Measurements from ENCODE around the gene ADPRM.

DNA sequence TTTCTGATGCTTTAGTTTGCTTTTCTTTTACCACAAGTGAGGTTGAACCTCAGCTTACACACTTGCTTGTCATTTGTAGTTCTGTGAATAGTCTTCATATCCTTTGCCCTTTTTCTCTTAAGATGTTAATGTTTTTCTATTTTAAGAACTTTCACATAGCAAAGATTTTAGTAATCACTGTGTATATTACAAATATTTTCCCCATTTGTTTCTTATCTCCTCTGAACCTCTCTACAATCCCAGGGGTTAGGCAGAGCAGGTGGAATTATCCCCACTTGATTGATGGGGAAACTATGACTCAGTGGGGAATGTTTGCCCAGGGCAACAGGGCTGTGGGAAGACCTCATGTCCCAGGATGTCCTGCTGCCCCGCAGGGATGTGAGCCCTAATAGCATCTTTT lies 28.6 kb upstream of the ADPRM start:
- no peak for TF ChIP-seq POLR2A (IDR thresholded peaks at IDR 0.05)
- no peak for TF ChIP-seq POLR2AphosphoS5 (IDR thresholded peaks at IDR 0.05)
- TF ChIP-seq, protein P1, sequence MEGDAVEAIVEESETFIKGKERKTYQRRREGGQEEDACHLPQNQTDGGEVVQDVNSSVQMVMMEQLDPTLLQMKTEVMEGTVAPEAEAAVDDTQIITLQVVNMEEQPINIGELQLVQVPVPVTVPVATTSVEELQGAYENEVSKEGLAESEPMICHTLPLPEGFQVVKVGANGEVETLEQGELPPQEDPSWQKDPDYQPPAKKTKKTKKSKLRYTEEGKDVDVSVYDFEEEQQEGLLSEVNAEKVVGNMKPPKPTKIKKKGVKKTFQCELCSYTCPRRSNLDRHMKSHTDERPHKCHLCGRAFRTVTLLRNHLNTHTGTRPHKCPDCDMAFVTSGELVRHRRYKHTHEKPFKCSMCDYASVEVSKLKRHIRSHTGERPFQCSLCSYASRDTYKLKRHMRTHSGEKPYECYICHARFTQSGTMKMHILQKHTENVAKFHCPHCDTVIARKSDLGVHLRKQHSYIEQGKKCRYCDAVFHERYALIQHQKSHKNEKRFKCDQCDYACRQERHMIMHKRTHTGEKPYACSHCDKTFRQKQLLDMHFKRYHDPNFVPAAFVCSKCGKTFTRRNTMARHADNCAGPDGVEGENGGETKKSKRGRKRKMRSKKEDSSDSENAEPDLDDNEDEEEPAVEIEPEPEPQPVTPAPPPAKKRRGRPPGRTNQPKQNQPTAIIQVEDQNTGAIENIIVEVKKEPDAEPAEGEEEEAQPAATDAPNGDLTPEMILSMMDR (IDR thresholded peaks at IDR 0.05): no peak
- no peak for TF ChIP-seq EP300 (IDR thresholded peaks at IDR 0.05; ENCODE audit: low read depth)

All from transverse colon (tissue), 4 donors.